HCT116 (cell line): ENCODE results near the gene NMUR1. TPM values are rescaled to one million over a fixed set of nuclear protein-coding genes. Genes with fewer than 3 reads are reported as not detected.

ENCODE experiments used
- ATAC-seq: fragments of 200-7000 bp; cut with Tn5 transposase; 2 replicates; pipeline ENCODE4 v1.9.1; 2020; ENCODE audit warnings: mild to moderate bottlenecking, moderate library complexity
- BruUV-seq: library from RNA; stranded (reverse); fragments of 400-500 nt; replicated peaks from 2 replicates; lab custom pipeline; 2021; lab: Mats Ljungman, UMichigan
- CTCF ChIA-PET: fragments of 300-600 bp; sonication (Branson Sonifier 250); formaldehyde crosslinking; loops from one replicate; lab custom pipeline; 2021; ENCODE audit warnings: antibody characterized with exemption; lab: Charles Lee
- POLR2A ChIA-PET: fragments of 300-600, 350-600 bp; sonication (Branson Sonifier 250); formaldehyde crosslinking; loops from one replicate; lab custom pipeline; 2021; ENCODE audit warnings: antibody characterized with exemption; lab: Charles Lee
- RAD21 ChIA-PET, 2 experiments: fragments of 300-600 bp; sonication (Branson Sonifier 250); formaldehyde crosslinking; loops; one replicate each; lab custom pipeline; 2023; ENCODE audit warnings: low total read pairs in 2 of 2; ENCODE audit not compliant: uncharacterized antibody in 2 of 2, unreplicated experiment in 2 of 2, low non-redundant PET in 1 of 2; lab: Charles Lee
- DNase-seq: peaks from one replicate; pipeline ENCODE4 v3.0.0-alpha.2; 2010; ENCODE audit warnings: low read depth, low spot score
- H2AFZ ChIP-seq: fragments of 200-600 bp; shearing (Covaris generic), sonication (generic); 2 replicates; pipeline ENCODE4 v1.6.1; 2017; ENCODE audit warnings: low read depth, mixed run types, mixed read lengths, antibody characterized with exemption, low read length; ENCODE audit not compliant: poor library complexity, severe bottlenecking
- H3K27ac ChIP-seq: 2 replicates; pipeline ENCODE4 v1.5.1; 2012; ENCODE audit warnings: low read depth, low read length
- H3K27me3 ChIP-seq: fragments of 200-600 bp; sonication (generic); 2 replicates; pipeline ENCODE4 v1.6.1; 2016; ENCODE audit warnings: mixed run types, low read length, mixed read lengths; ENCODE audit not compliant: insufficient read depth
- H3K36me3 ChIP-seq, 2 experiments: fragments of 200-500 bp in 1 of 2; fragments of 200-600 bp in 1 of 2; sonication (Bioruptor generic) in 1 of 2; sonication (generic) in 1 of 2; 2 replicates each; pipeline versions ENCODE4 v1.5.1 to v1.6.1; 2014 to 2016; ENCODE audit warnings: low read length in 2 of 2, inconsistent platforms in 1 of 2, mixed read lengths in 1 of 2, mixed run types in 1 of 2; ENCODE audit not compliant: insufficient read depth in 2 of 2, control insufficient read depth in 1 of 2
- H3K4me1 ChIP-seq, 2 experiments: fragments of 200-600 bp in 1 of 2; sonication (generic) in 1 of 2; 2 replicates each; pipeline versions ENCODE4 v1.5.1 to v1.6.1; 2012 to 2017; ENCODE audit warnings: low read length in 2 of 2, inconsistent platforms in 1 of 2, mild to moderate bottlenecking in 1 of 2, mixed read lengths in 1 of 2, mixed run types in 1 of 2, moderate library complexity in 1 of 2; ENCODE audit not compliant: insufficient read depth in 2 of 2, control insufficient read depth in 1 of 2
- H3K4me2 ChIP-seq: fragments of 200-600 bp; sonication (generic); 2 replicates; pipeline ENCODE4 v1.6.1; 2017; ENCODE audit warnings: mixed run types, low read length, mixed read lengths
- H3K4me3 ChIP-seq, 2 experiments: fragments of 200-600 bp in 1 of 2; sonication (generic) in 1 of 2; replicated peaks in 1 of 2; 2 replicates each; pipeline ENCODE4 v1.5.1; 2011 to 2016; ENCODE audit warnings: low read length in 2 of 2, control low read depth in 1 of 2, low read depth in 1 of 2, mild to moderate bottlenecking in 1 of 2, mixed read lengths in 1 of 2, mixed run types in 1 of 2
- H3K79me2 ChIP-seq: fragments of 200-600 bp; sonication (generic); 2 replicates; pipeline ENCODE4 v1.6.1; 2017; ENCODE audit warnings: mild to moderate bottlenecking, mixed run types, low read length, moderate library complexity, mixed read lengths; ENCODE audit not compliant: insufficient read depth
- H3K9ac ChIP-seq: fragments of 200-600 bp; sonication (generic); 2 replicates; pipeline ENCODE4 v1.6.1; 2016; ENCODE audit warnings: low read length, mixed read lengths
- H3K9me2 ChIP-seq: fragments of 200-600 bp; sonication (generic), shearing (Covaris generic); 2 replicates; pipeline ENCODE4 v1.6.1; 2017; ENCODE audit warnings: mixed run types, mild to moderate bottlenecking, moderate library complexity; ENCODE audit not compliant: insufficient read depth
- H3K9me3 ChIP-seq, 2 experiments: fragments of 200-500 bp in 1 of 2; fragments of 200-600 bp in 1 of 2; sonication (Bioruptor generic) in 1 of 2; sonication (generic) in 1 of 2; 2 replicates each; pipeline ENCODE4 v1.6.1; 2014 to 2017; ENCODE audit warnings: low read length in 2 of 2, mixed read lengths in 2 of 2, inconsistent platforms in 1 of 2, low read depth in 1 of 2, mild to moderate bottlenecking in 1 of 2, mixed run types in 1 of 2, moderate library complexity in 1 of 2; ENCODE audit not compliant: control insufficient read depth in 1 of 2, insufficient read depth in 1 of 2
- H4K20me1 ChIP-seq: fragments of 200-600 bp; sonication (generic), shearing (Covaris generic); 2 replicates; pipeline ENCODE4 v1.6.1; 2017; ENCODE audit warnings: mixed run types, mild to moderate bottlenecking, moderate library complexity; ENCODE audit not compliant: insufficient read depth
- EGR1 ChIP-seq: IDR thresholded peaks from 2 replicates; pipeline ENCODE4 v1.6.1; 2012; ENCODE audit warnings: low read depth
- EZH2 ChIP-seq: fragments of 200-600 bp; sonication (generic); IDR thresholded peaks from 2 replicates; pipeline ENCODE4 v1.6.1; 2017; ENCODE audit warnings: antibody characterized with exemption, mixed run types
- FOSL1 ChIP-seq: IDR thresholded peaks from 2 replicates; pipeline ENCODE4 v1.6.1; 2012; ENCODE audit warnings: low read depth
- JUND ChIP-seq: IDR thresholded peaks from 2 replicates; pipeline ENCODE4 v1.6.1; 2012
- POLR2A ChIP-seq: IDR thresholded peaks from 2 replicates; pipeline ENCODE4 v1.7.0; 2011; ENCODE audit warnings: borderline replicate concordance; ENCODE audit not compliant: insufficient read depth, insufficient read length; ENCODE audit errors: extremely low read depth
- POLR2AphosphoS5 ChIP-seq: IDR thresholded peaks from 2 replicates; pipeline ENCODE4 v1.6.1; 2011; ENCODE audit warnings: mild to moderate bottlenecking, low read depth, low read length, moderate library complexity
- SP1 ChIP-seq: IDR thresholded peaks from 2 replicates; pipeline ENCODE4 v1.6.1; 2012; ENCODE audit warnings: low read depth
- TCF7L2 ChIP-seq: IDR thresholded peaks from 2 replicates; pipeline ENCODE4 v1.7.0; 2011; ENCODE audit warnings: borderline replicate concordance, inconsistent platforms; ENCODE audit not compliant: insufficient read depth, insufficient read length; ENCODE audit errors: extremely low read depth
- intact Hi-C: fragments of 100-400 bp; cut with micrococcal nuclease; formaldehyde crosslinking; loops from 2 replicates; pipeline ENCODE4 v1.10.0; 2022
- total RNA-seq: library from RNA; stranded (reverse); gene quantifications from one replicate; pipeline ENCODE4 v1.2.1, GENCODE V29; 2021; ENCODE audit not compliant: unreplicated experiment
- TF ChIP-seq, protein P1 (sequence below): IDR thresholded peaks from 2 replicates; pipeline ENCODE4 v1.6.1; 2012; ENCODE audit warnings: low read depth
- TF ChIP-seq, protein P2 (sequence below): IDR thresholded peaks from 2 replicates; pipeline ENCODE4 v1.6.1; 2012

Gene NMUR1
- total RNA-seq, 1 experiment from 2014 or later = not detected

DNA sequence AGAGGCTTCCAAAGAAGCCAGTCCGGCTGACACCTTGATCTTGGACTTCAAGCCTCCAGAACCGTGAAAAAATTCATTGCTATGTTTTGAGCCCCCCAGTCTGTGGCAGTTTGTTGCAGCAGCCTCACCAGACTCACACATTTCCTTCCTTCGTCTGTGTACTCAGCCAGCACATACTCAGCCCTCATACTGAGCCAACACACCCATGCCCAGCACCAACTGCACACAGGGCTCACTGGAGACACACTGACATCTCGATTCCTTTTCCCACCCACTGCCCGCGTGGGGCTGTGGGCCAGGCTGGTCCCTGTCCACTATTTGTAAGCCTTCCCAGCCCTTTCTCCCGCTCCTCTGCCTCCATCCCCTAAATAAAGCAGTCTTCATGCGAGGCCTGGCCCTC is 24.1 kb upstream of the NMUR1 start (continued):
- TF ChIP-seq, protein P1, sequence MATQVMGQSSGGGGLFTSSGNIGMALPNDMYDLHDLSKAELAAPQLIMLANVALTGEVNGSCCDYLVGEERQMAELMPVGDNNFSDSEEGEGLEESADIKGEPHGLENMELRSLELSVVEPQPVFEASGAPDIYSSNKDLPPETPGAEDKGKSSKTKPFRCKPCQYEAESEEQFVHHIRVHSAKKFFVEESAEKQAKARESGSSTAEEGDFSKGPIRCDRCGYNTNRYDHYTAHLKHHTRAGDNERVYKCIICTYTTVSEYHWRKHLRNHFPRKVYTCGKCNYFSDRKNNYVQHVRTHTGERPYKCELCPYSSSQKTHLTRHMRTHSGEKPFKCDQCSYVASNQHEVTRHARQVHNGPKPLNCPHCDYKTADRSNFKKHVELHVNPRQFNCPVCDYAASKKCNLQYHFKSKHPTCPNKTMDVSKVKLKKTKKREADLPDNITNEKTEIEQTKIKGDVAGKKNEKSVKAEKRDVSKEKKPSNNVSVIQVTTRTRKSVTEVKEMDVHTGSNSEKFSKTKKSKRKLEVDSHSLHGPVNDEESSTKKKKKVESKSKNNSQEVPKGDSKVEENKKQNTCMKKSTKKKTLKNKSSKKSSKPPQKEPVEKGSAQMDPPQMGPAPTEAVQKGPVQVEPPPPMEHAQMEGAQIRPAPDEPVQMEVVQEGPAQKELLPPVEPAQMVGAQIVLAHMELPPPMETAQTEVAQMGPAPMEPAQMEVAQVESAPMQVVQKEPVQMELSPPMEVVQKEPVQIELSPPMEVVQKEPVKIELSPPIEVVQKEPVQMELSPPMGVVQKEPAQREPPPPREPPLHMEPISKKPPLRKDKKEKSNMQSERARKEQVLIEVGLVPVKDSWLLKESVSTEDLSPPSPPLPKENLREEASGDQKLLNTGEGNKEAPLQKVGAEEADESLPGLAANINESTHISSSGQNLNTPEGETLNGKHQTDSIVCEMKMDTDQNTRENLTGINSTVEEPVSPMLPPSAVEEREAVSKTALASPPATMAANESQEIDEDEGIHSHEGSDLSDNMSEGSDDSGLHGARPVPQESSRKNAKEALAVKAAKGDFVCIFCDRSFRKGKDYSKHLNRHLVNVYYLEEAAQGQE = no peak
- TF ChIP-seq POLR2AphosphoS5 = no peak
- TF ChIP-seq EGR1 = no peak
- no peak for TF ChIP-seq JUND
- TF ChIP-seq TCF7L2 = no peak
- TF ChIP-seq SP1 = no peak
- no peak for TF ChIP-seq POLR2A
- TF ChIP-seq, protein P2, sequence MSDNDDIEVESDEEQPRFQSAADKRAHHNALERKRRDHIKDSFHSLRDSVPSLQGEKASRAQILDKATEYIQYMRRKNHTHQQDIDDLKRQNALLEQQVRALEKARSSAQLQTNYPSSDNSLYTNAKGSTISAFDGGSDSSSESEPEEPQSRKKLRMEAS = no peak
- no peak for TF ChIP-seq FOSL1

DNA sequence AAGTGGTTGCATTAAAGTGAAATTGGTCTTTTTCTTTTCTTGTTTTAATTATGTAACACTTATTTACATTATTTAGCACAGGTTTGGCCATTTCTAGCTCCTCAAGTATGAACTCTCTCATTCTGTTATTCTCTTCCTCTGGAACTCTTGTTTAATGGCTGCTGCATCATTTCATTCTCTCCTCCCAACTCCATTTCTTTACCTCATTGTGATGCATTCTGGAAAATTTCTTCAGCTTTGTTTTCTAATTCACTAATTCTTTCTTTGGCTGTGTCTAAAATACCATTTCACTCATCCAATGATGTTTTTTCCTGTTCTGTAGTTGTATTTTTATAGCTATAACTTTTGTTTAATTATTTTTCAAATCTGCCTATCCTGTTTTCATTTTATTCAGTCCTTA is 22.5 kb upstream of the NMUR1 start:
- H3K9me2 ChIP-seq = no peaks in the 10 kb centered on the region
- no peak overlapping the region for H3K4me3 ChIP-seq
- no peak overlapping the region for H3K4me2 ChIP-seq
- no peaks in the 10 kb centered on the region for H3K36me3 ChIP-seq
- H3K79me2 ChIP-seq = no peaks in the 10 kb centered on the region
- H3K9ac ChIP-seq = no peak overlapping the region
- RAD21 ChIA-PET = interaction anchor here in 1 of 2 experiments (0.7 kb wide), 1 partner anchor 232 kb away, joined by 3 read pairs; no protein-coding TSS in a partner anchor
- ATAC-seq (no peak), DNase-seq (no peak)
- TF ChIP-seq POLR2AphosphoS5 (no peak), SP1 (no peak), EZH2 (no peak), FOSL1 (no peak), EGR1 (no peak)
- TF ChIP-seq, protein P2 = no peak
- CTCF ChIA-PET = interaction anchor here (0.6 to 2.3 kb wide), 4 partner anchors 11 to 70 kb away, joined by 3 to 7 read pairs (median 3); no protein-coding TSS in a partner anchor
- POLR2A ChIA-PET = interaction anchor here (0.8 kb wide), 1 partner anchor 11 kb away, joined by 3 read pairs; no protein-coding TSS in a partner anchor
- H3K4me1 ChIP-seq = no peaks in the 10 kb centered on the region
- no peaks in the 10 kb centered on the region for H3K9me3 ChIP-seq
- no peak overlapping the region for H3K27ac ChIP-seq
- BruUV-seq = no TSS peak
- no peak overlapping the region for H2AFZ ChIP-seq
- no peaks in the 10 kb centered on the region for H4K20me1 ChIP-seq
- intact Hi-C loops = no loop called here
- H3K27me3 ChIP-seq = no peaks in the 10 kb centered on the region
